Nephron progenitor cell (in vitro differentiated cells): ENCODE data around the gene TLR4.
A peak's percentile ranks its signal among the peaks of the same experiment; 100 is the strongest.

Experiments used
- DNase-seq: peaks from one replicate; pipeline ENCODE4 v3.0.0; 2021
- H3K27ac Mint-ChIP-seq: 2 replicates; pipeline ENCODE4 v1.8.0; 2021; ENCODE audit warnings: mild to moderate bottlenecking, moderate library complexity, mixed read lengths
- H3K27me3 Mint-ChIP-seq: 2 replicates; pipeline ENCODE4 v1.8.0; 2021; ENCODE audit warnings: mild to moderate bottlenecking, low read depth, mixed read lengths; ENCODE audit not compliant: poor library complexity
- H3K36me3 Mint-ChIP-seq: 2 replicates; pipeline ENCODE4 v1.8.0; 2021; ENCODE audit warnings: low read depth, mixed read lengths
- H3K4me1 Mint-ChIP-seq: 2 replicates; pipeline ENCODE4 v1.8.0; 2021; ENCODE audit warnings: mixed read lengths
- H3K4me3 Mint-ChIP-seq: 2 replicates; pipeline ENCODE4 v1.8.0; 2021; ENCODE audit warnings: mild to moderate bottlenecking, moderate library complexity, mixed read lengths
- H3K9me3 Mint-ChIP-seq: 2 replicates; pipeline ENCODE4 v1.8.0; 2021; ENCODE audit warnings: mild to moderate bottlenecking, moderate library complexity, mixed read lengths
- TF ChIP-seq, protein P1 (sequence below): fragments of 200-600 bp; sonication (generic); IDR thresholded peaks from 2 replicates; pipeline ENCODE4 v1.5.0; 2021; ENCODE audit warnings: antibody characterized with exemption

The TLR4 gene

GRCh38 chr9:117705386-117705785 lies 1.2 kb downstream of the TLR4 start:
- peaks cover 36% of the 10 kb centered on the region for H3K4me1 Mint-ChIP-seq
- H3K36me3 Mint-ChIP-seq: no peaks in the 10 kb centered on the region
- TF ChIP-seq, protein P1, sequence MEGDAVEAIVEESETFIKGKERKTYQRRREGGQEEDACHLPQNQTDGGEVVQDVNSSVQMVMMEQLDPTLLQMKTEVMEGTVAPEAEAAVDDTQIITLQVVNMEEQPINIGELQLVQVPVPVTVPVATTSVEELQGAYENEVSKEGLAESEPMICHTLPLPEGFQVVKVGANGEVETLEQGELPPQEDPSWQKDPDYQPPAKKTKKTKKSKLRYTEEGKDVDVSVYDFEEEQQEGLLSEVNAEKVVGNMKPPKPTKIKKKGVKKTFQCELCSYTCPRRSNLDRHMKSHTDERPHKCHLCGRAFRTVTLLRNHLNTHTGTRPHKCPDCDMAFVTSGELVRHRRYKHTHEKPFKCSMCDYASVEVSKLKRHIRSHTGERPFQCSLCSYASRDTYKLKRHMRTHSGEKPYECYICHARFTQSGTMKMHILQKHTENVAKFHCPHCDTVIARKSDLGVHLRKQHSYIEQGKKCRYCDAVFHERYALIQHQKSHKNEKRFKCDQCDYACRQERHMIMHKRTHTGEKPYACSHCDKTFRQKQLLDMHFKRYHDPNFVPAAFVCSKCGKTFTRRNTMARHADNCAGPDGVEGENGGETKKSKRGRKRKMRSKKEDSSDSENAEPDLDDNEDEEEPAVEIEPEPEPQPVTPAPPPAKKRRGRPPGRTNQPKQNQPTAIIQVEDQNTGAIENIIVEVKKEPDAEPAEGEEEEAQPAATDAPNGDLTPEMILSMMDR: no peak
- peak overlapping the region; percentile 54 for H3K27ac Mint-ChIP-seq
- no peaks in the 10 kb centered on the region for H3K9me3 Mint-ChIP-seq
- H3K4me3 Mint-ChIP-seq: peak overlapping the region; percentile 13
- no peak for DNase-seq
- H3K27me3 Mint-ChIP-seq: no peaks in the 10 kb centered on the region

GRCh38 chr9:117706421-117707116 lies 2.4 kb downstream of the TLR4 start:
- H3K9me3 Mint-ChIP-seq: no peaks in the 10 kb centered on the region
- TF ChIP-seq, protein P1: no peak
- peak overlapping the region; percentile 31 for H3K27ac Mint-ChIP-seq
- H3K36me3 Mint-ChIP-seq: no peaks in the 10 kb centered on the region
- no peaks in the 10 kb centered on the region for H3K27me3 Mint-ChIP-seq
- H3K4me1 Mint-ChIP-seq: peaks cover 36% of the 10 kb centered on the region
- no peak for DNase-seq
- H3K4me3 Mint-ChIP-seq: no peak overlapping the region

DNA sequence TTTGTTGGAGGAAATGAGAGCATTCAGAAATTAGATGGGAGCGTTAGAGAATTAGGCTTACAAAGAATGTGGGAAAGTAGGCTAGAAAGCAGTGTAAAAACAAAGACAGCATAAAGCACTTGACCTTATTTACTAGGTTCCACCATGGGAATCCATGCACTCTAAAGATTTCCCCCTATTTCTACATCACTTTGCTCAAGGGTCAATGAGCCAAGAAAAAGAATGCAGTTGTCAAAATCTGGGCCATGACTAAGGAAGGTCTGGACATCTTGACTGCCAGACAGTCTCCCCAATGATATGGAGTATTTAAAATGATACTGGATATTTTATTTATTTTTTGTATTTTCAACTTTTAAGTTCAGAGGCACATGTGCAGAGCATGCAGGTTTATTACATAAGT lies 3.4 kb downstream of the TLR4 start:
- Mint-ChIP-seq H3K4me3 (no peak overlapping the region), H3K4me1 (peaks cover 36% of the 10 kb centered on the region), H3K9me3 (no peaks in the 10 kb centered on the region), H3K36me3 (no peaks in the 10 kb centered on the region), H3K27ac (no peak overlapping the region), H3K27me3 (no peaks in the 10 kb centered on the region)
- DNase-seq: no peak
- TF ChIP-seq, protein P1: no peak

DNA sequence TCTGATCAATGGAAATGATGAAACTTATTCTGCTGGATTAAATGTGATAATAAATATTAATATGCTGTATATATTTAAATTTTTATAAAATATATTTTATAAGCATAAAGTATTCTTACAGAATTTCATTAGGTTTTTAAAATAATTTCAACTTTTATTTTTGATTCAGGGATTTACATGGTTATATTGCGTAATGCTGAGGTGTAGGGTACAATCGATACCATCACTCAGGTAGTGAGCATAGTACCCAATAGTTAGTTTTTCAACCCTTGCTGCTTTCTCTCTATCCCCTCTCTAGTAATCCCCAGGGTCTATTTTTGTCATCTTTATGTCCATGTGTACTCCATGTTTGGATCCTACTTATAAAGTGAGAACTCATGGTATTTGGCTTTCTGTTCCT lies 5.7 kb downstream of the TLR4 start:
- H3K27ac Mint-ChIP-seq: no peak overlapping the region
- no peaks in the 10 kb centered on the region for H3K36me3 Mint-ChIP-seq
- H3K9me3 Mint-ChIP-seq: no peaks in the 10 kb centered on the region
- no peak for DNase-seq
- H3K27me3 Mint-ChIP-seq: peaks cover 3% of the 10 kb centered on the region
- H3K4me3 Mint-ChIP-seq: no peak overlapping the region
- TF ChIP-seq, protein P1: no peak
- peaks cover 15% of the 10 kb centered on the region for H3K4me1 Mint-ChIP-seq

- no peaks in the 10 kb centered on the region for H3K9me3 Mint-ChIP-seq
- no peak overlapping the region for H3K4me3 Mint-ChIP-seq
- H3K4me1 Mint-ChIP-seq: no peaks in the 10 kb centered on the region
- no peak overlapping the region for H3K27ac Mint-ChIP-seq
- no peak for DNase-seq
- peaks cover 7% of the 10 kb centered on the region for H3K27me3 Mint-ChIP-seq
- H3K36me3 Mint-ChIP-seq: no peaks in the 10 kb centered on the region
- TF ChIP-seq, protein P1: no peak
These were observed 10.1 kb downstream of the TLR4 start for GRCh38 chr9:117714282-117714681.

DNA sequence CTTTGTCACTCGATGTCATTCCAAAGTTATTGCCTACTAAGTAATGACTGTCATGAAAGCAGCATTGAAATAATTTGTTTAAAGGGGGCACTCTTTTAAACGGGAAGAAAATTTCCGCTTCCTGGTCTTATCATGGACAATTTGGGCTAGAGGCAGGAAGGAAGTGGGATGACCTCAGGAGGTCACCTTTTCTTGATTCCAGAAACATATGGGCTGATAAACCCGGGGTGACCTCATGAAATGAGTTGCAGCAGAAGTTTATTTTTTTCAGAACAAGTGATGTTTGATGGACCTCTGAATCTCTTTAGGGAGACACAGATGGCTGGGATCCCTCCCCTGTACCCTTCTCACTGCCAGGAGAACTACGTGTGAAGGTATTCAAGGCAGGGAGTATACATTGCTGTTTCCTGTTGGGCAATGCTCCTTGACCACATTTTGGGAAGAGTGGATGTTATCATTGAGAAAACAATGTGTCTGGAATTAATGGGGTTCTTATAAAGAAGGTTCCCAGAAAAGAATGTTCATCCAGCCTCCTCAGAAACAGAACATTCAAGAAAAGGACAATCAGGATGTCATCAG lies 11.3 kb downstream of the TLR4 start:
- Mint-ChIP-seq H3K27me3 (peaks cover 7% of the 10 kb centered on the region), H3K9me3 (no peaks in the 10 kb centered on the region), H3K27ac (no peak overlapping the region), H3K4me3 (no peak overlapping the region), H3K4me1 (no peaks in the 10 kb centered on the region), H3K36me3 (no peaks in the 10 kb centered on the region)
- TF ChIP-seq, protein P1: no peak
- DNase-seq: no peak
